GM18526 (cell line): ENCODE data around the gene NPAS3.

Experiments
- POLR2A ChIP-seq: IDR thresholded peaks from 3 replicates; pipeline ENCODE4 v1.6.1; 2011; ENCODE audit not compliant: insufficient read length; ENCODE audit errors: extremely low read depth

NPAS3 gene

DNA sequence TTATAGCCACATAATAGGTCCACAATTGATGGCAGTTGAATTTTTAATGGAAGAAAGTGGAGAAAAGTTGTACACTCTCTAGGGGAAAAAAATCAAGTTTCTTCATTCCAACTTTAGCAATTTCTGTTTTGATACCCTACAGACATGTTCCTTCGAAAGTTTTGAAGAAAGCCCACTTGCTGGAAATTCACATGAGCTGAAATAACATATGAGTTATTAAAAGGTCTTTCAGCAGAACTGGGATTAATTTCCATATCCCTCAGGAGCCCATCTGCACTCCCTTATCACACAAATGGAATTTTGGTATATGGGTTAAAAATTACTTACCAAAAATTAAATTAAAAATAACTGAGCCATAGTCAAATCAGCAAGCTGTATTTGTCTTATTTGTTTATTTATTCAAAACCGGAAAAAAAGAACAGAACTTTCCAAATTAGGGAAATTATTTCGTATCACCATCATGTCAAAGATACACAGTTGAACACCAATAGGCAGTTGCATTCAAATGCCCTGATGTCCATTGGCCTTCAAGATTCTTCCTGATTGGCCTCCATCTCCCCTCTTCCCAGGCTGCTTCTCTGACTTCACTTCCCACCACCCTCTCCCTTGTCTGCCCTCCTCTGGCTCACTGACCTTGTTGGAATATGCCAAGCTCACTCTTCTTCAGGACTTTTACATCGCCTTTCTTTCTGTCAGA is 566.7 kb downstream of the NPAS3 start:
- no peak for TF ChIP-seq POLR2A

DNA sequence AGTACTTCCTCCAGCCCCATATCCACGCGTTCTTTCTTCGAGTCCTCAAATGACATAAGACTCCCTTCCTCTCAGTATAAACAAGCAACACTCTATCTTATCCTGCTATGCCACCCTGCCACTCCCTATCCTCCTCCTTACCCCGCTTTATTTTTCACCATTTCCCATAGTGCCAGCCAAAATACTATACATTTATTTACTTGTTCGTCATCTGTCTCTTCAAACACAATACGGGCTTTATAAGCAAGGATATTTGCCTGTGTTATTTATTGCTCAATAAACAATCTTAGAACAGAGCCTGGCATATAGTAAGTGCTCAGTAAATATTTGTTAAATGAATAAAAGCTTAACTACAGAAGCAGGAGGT is 567.3 kb downstream of the NPAS3 start:
- no peak for TF ChIP-seq POLR2A

DNA sequence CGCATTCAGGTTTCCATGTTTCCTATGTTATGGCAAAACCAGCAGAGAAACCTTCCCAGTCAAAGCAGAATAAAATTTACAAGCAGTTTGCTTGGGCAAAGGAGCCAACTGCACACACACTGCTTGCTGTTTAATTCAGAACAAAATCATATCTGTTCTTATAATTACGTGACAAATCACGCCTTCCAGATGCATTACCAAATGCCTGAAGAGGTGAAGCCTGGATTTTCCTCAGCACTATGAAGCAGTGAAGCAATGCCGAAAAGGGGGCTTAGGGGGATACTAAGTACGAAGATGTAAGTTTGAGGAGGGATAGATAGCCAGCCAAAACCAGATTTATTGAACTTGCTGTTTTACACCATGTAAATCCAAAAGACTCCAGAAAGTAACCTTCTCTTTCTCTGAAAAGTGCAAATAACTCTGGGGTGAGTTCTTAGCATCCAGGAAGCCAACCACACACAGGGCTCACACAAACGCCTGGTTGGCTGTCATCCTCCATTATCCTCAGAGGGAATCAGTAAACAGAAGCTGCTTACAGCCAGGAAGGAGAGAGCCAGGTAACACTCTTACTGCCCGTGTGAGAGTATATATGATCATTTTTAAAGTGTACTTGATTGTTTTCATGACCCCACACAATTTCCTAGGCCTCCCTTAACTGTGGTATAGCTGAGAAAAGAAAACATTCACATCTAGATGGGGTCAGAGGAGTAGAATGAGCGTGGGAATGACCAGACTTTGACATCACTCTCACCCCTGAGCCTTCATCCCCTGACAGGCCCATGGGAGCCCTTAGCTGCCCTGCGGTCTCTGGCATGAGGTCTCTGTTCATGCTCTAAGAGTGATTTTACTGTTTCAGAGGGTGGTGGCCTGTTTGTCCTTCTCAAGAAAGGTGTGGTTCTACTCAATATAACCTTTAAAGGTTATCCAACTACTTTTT is 569.7 kb downstream of the NPAS3 start:
- no peak for TF ChIP-seq POLR2A

DNA sequence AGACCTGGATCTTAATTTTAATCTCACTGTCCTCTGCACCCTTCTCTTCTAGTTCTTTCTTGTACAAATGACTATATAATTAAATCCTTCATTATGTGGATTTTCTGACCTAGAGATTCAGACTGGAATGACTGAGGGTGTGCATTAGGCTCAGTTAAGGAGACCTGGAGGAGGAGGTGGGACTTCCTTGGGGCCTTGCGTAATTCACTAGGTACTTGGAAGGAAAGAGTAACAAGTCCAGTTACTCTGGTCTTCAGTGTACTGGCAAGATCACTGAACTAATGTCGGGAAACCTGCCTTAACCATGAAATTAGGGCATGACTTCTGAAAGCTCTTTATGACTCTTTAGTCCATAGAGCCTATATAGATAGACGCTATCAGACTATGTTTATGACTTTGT is 570.8 kb downstream of the NPAS3 start:
- TF ChIP-seq POLR2A: no peak

DNA sequence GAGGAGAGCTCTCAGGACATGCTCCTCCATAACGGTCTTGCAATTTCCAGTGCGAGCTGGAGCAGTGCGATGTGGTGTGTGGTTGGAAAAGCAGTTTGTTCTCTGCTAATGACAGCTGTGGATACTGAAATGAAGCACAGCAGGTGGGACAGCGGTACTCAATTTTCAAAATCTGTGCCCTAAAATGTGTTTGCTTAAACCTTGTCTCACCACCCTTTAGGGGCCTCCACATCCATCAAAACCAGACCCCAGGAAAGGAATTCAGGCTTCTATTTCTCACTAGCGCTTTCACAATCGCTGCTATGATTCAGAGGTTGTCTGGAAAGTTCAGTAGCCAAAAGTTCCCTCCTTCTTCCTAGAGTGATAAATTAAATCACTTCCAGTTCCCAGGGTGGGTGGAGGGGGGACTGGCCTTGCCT is 571.4 kb downstream of the NPAS3 start:
- no peak for TF ChIP-seq POLR2A

DNA sequence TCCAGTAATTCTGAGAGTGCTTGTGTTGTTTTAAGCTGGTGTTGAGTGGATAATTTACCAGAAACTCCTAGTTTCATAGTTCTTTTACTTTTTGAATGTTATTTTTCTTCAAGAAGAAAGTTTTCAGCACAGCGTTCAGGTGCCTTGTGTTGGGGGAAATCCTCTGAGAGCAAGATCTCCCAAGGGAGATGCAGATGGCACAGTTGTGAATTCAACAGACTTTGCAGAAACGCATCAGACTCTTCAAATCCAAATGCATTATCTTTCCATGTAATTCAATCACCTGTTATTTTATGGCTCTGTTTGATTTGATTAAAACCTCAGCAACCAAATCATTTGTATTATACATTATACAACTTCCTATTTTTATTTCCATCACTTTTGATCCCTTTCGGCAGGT is 572.3 kb downstream of the NPAS3 start:
- no peak for TF ChIP-seq POLR2A

DNA sequence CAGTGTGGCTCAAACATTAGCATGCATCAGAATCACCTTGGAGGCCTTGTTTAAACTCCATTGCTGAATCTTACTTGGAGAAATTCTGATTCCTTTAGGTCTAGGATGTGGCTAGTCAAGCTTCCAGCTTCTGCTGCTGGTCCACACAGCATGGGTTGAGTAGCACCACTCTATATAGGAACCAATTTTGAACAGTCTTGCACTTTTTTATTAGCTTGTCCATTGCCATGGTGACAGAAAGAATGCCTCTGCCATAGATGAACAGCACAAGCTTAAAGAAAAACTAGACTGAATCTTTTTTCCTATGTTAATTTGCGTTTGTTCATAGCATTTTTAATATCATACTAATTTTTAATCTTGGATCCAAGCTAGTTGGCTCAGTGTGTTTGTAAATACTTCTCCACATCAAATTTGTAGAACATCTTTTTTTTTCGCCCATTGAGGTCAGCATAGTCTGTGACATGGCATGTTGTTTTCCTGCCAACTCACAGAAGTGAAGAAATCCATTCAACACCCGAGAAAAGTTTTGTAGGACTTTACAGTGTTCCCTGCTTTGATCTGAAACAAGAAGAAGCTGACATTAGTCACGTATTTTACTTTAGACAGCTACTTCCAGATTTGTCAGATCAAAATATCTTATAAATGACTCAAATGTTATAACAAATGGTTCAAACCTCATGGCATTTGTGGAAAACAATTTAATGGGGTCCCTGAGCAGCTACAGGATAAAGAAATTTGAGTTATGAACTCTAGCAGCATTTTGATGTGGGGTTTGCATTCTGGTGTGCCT is 573.4 kb downstream of the NPAS3 start:
- no peak for TF ChIP-seq POLR2A

DNA sequence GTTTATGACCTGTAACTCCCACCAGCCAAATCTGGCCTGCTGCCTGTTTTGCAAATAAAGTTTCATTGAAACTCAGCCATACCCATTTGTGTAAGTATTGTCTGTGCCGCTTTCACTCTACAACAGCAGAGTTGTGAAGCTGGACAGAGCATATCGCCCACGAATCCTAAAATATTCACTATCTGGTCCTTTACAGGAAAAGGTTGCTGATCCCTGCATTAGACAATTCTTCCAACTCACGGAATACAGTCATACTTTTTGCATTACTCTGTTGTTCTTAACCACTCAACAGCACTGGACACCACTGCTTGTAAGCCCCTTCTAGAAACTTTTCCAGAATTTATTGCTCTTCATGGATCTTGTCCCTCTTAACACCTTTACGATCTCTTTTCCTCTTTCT is 576.8 kb downstream of the NPAS3 start:
- TF ChIP-seq POLR2A: no peak

DNA sequence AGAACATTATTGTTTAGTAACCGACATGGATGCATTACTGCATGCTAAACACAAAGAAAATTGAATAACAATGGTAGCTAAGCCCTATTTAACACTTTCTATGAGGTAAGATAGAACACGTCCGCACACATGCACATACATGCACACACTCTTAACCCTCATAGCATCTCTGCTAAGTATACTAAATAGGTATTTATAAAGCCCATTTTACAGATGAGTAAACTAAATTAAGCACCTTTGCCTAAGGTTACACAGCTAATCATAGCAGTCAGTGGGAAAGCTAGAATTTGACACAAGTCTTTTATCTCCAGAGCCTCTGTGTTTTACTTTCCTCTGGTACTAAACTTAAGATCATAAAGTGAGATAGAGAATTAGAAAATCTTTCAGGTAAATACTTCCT is 577.2 kb downstream of the NPAS3 start:
- no peak for TF ChIP-seq POLR2A

DNA sequence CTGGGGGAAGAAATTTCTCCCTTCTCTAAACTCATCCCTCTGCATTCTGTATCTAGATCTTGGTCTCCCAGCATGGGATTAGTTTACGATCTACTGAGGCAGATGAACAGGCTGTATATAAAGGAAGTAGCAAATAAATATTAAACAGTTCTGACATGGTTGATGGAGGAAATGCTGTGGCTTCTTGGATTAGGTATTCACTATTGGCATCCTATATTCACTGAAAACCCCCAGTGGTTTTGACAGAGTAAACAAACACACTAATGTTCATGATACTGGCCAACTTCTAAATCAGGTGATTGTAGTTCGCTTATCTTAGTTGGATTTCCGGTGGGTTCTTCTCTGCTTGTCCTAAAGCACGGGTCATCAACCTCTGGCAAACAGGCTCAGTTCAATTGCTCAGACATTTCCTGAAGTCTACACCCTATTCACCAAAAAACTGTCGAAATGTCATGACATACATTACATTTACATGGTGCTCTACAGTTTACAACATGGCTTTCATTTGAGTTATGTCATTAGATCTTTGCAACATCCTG is 578.3 kb downstream of the NPAS3 start:
- TF ChIP-seq POLR2A: no peak

DNA sequence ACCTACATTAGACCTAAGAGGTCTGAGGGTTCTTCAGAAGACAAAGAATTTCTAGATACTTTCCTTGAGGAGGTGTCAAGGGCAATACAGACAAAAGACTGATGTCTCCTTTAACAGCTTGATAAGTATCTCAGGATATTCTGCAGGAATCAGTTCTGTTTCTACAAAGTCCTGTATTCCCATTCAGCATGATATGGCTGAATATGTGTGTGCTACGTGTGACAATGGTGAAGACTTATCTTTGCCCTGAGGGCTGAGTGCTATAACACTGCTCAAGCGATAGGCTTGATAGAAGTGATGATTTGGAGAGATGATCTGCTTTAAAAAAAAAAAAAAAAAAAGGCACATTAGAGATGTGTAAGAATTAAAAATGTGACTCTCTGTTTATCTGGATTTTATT is 582.5 kb downstream of the NPAS3 start:
- no peak for TF ChIP-seq POLR2A

DNA sequence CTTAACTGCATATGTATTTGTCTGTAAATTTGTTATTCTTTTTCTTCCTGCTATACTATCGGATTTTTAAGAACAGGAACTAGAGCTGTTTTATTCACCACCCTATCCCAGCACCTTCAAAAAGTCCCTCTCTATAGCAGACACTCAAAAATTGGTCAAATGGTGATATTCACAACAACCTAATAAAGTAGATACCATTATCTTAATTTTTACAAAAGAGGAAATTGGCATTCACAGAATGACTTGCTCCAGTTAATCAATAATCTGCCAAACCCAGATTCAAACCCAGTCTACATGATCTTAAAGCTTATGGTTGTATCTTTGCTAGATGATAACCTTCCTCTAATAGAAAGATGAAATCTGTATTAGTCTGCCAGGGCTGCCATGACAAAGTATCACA is 585.6 kb downstream of the NPAS3 start:
- TF ChIP-seq POLR2A: no peak

DNA sequence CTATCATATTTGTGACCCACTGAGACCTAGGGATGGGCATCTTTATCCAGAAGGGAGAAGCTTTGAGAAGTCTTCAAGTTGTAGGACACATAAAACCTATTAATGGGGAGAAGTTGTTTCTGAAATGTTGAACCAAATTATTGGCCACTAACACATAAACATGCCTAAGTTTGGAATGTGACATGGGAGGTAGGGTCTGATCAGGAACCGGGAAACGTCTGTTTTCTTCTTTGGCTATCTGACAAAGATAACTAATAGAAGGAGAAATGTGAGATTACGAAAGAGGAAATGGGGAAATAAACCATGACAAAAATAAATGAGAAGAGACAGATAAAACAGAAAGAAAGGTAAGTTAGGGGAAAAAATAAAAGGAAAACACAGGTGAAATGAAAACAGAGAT is 586.9 kb downstream of the NPAS3 start:
- TF ChIP-seq POLR2A: no peak

DNA sequence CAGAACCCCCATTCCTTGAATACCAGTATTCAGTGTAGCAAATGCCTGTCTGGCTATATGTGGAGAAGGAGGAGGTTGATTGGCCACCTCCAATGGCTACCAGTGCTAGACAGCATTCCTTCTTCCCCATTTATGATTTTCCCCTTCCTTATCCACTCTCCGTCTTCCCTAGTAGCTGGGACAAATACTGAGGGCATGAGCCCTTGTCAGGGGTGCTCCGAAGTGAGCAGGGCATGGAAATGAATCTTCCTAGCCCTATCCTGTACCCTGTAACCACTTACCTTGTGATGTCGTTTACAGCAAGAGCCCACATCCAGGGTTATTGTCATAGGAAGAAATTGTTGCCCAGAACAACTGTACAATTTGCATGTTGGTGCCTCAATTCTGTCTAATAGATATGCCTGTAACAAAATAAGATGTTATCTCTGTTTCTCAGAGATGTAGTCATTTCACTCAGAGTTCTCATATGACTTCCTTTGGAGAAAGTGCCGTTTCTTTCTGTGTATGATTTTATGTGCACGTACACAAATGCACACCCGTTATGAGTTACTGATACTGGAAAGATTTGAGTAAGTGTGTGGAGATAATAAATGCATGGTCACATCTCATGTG is 588.5 kb downstream of the NPAS3 start:
- TF ChIP-seq POLR2A: no peak

DNA sequence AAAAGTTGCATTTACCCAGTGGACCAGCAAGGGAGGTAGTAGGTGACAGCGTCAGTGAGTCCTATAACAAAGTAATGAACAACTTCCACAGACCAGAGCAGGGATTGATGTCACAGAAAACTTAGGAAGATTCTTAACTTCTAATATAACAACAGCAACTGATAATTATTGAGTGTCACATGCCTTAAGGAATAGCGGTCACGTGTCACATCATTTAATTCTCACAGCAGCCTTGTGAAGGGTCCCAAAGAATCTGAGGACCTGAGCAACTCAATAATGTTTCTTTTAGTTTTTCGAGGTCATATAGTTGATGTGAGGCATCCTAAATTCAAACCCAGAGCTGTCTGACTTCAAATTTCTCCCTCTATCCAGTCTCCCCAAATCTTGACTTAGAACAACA is 590.0 kb downstream of the NPAS3 start:
- no peak for TF ChIP-seq POLR2A
